IPS-15b (cell line): Measurements from ENCODE around the gene SMC1A.
"Not testable (repeated sequence)": the region's sequence is repeated elsewhere in the genome, so short reads cannot be mapped to it uniquely, and the experiment has no call there.

Source experiments
- H3K27me3 ChIP-seq: one replicate; pipeline ENCODE4 v1.6.1; 2013; ENCODE audit warnings: low read length; ENCODE audit not compliant: control insufficient read depth, insufficient read depth
- H3K36me3 ChIP-seq: one replicate; pipeline ENCODE4 v1.6.1; 2013; ENCODE audit warnings: low read length; ENCODE audit not compliant: control insufficient read depth, insufficient read depth
- H3K4me1 ChIP-seq: one replicate; pipeline ENCODE4 v1.6.1; 2013; ENCODE audit warnings: mild to moderate bottlenecking, low read length; ENCODE audit not compliant: control insufficient read depth, insufficient read depth
- H3K4me3 ChIP-seq: one replicate; pipeline ENCODE4 v1.5.1; 2013; ENCODE audit warnings: low read depth, low read length
- H3K9ac ChIP-seq: one replicate; pipeline ENCODE4 v1.6.1; 2013; ENCODE audit warnings: low read depth, mild to moderate bottlenecking, low read length
- H3K9me3 ChIP-seq: one replicate; pipeline ENCODE4 v1.6.1; 2013; ENCODE audit warnings: mild to moderate bottlenecking, low read length; ENCODE audit not compliant: control insufficient read depth, insufficient read depth

Gene SMC1A

GRCh38 chrX:53422086-53422860 lies at the start of gene SMC1A:
Gene SMC1A, minus strand, starts transcription at chrX:53422654. Its CDS starts 54 bp downstream, at chrX:53422600.
- H3K27me3 ChIP-seq: no peaks in the 10 kb centered on the region
- H3K9ac ChIP-seq: peak within 1 kb of the TSS; percentile 94
- H3K36me3 ChIP-seq: peaks cover 3% of the 10 kb centered on the region
- peaks cover 7% of the 10 kb centered on the region for H3K4me1 ChIP-seq
- H3K9me3 ChIP-seq: no peaks in the 10 kb centered on the region
- H3K4me3 ChIP-seq: peak within 1 kb of the TSS; percentile 80

GRCh38 chrX:53471346-53471745 lies 48.9 kb upstream of the SMC1A start:
- Histone ChIP-seq H3K4me3 (no peak overlapping the region), H3K36me3 (no peaks in the 10 kb centered on the region), H3K4me1 (no peaks in the 10 kb centered on the region), H3K9me3 (peaks cover 3% of the 10 kb centered on the region), H3K9ac (no peak overlapping the region), H3K27me3 (peaks cover 15% of the 10 kb centered on the region)

- H3K4me1 ChIP-seq, H3K9ac ChIP-seq, H3K4me3 ChIP-seq, H3K27me3 ChIP-seq, H3K9me3 ChIP-seq, H3K36me3 ChIP-seq: not testable (repeated sequence)
Measured at GRCh38 chrX:53468659-53469058, 46.2 kb upstream of the SMC1A start.

- no peaks in the 10 kb centered on the region for H3K36me3 ChIP-seq
- H3K4me3 ChIP-seq: no peak overlapping the region
- H3K9me3 ChIP-seq: no peaks in the 10 kb centered on the region
- H3K4me1 ChIP-seq: no peaks in the 10 kb centered on the region
- H3K27me3 ChIP-seq: no peaks in the 10 kb centered on the region
- H3K9ac ChIP-seq: no peak overlapping the region
Measured at GRCh38 chrX:53458082-53458481, 35.6 kb upstream of the SMC1A start.

GRCh38 chrX:53456254-53456653 lies 33.8 kb upstream of the SMC1A start:
- Histone ChIP-seq H3K9me3 (no peaks in the 10 kb centered on the region), H3K27me3 (no peaks in the 10 kb centered on the region), H3K9ac (no peak overlapping the region), H3K4me1 (no peaks in the 10 kb centered on the region), H3K36me3 (no peaks in the 10 kb centered on the region), H3K4me3 (no peak overlapping the region)

- Histone ChIP-seq H3K4me3 (no peak overlapping the region), H3K9me3 (no peaks in the 10 kb centered on the region), H3K36me3 (no peaks in the 10 kb centered on the region), H3K9ac (no peak overlapping the region), H3K4me1 (no peaks in the 10 kb centered on the region), H3K27me3 (no peaks in the 10 kb centered on the region)
Measured at GRCh38 chrX:53452812-53453211, 30.4 kb upstream of the SMC1A start.

GRCh38 chrX:53449632-53450031 lies 27.2 kb upstream of the SMC1A start:
- Histone ChIP-seq H3K4me3 (no peak overlapping the region), H3K4me1 (no peaks in the 10 kb centered on the region), H3K9ac (no peak overlapping the region), H3K36me3 (no peaks in the 10 kb centered on the region), H3K9me3 (no peaks in the 10 kb centered on the region), H3K27me3 (no peaks in the 10 kb centered on the region)

- Histone ChIP-seq H3K4me3 (no peak overlapping the region), H3K9ac (no peak overlapping the region), H3K4me1 (no peaks in the 10 kb centered on the region), H3K9me3 (no peaks in the 10 kb centered on the region), H3K36me3 (no peaks in the 10 kb centered on the region), H3K27me3 (no peaks in the 10 kb centered on the region)
Measured at GRCh38 chrX:53447441-53447840, 25.0 kb upstream of the SMC1A start.

- Histone ChIP-seq H3K27me3 (peaks cover 3% of the 10 kb centered on the region), H3K4me3 (no peak overlapping the region), H3K9ac (no peak overlapping the region), H3K4me1 (no peaks in the 10 kb centered on the region), H3K36me3 (no peaks in the 10 kb centered on the region), H3K9me3 (no peaks in the 10 kb centered on the region)
Measured at GRCh38 chrX:53445977-53446376, 23.5 kb upstream of the SMC1A start.

GRCh38 chrX:53442322-53442631 lies 19.8 kb upstream of the SMC1A start:
- peak overlapping the region; percentile 53 for H3K4me3 ChIP-seq
- no peaks in the 10 kb centered on the region for H3K36me3 ChIP-seq
- peaks cover 17% of the 10 kb centered on the region for H3K27me3 ChIP-seq
- H3K4me1 ChIP-seq: no peaks in the 10 kb centered on the region
- H3K9me3 ChIP-seq: no peaks in the 10 kb centered on the region
- no peak overlapping the region for H3K9ac ChIP-seq

GRCh38 chrX:53441531-53442321 lies 19.3 kb upstream of the SMC1A start:
- H3K4me3 ChIP-seq: peak overlapping the region; percentile 53
- peaks cover 17% of the 10 kb centered on the region for H3K27me3 ChIP-seq
- no peaks in the 10 kb centered on the region for H3K9me3 ChIP-seq
- H3K4me1 ChIP-seq: no peaks in the 10 kb centered on the region
- no peak overlapping the region for H3K9ac ChIP-seq
- no peaks in the 10 kb centered on the region for H3K36me3 ChIP-seq
